Smooth muscle cell of bladder (primary cell): ENCODE measurements around the gene TTC9B. TPM values are rescaled to one million over a fixed set of nuclear protein-coding genes. Genes with fewer than 3 reads are reported as not detected.

Experiments used
- total RNA-seq: library from RNA; depleted of rRNA; stranded (reverse); fragments of >200 nt; gene quantifications from 2 replicates; pipeline ENCODE4 v1.2.3, GENCODE V29; 2014

The TTC9B gene
- not detected in 2 replicates for total RNA-seq

DNA sequence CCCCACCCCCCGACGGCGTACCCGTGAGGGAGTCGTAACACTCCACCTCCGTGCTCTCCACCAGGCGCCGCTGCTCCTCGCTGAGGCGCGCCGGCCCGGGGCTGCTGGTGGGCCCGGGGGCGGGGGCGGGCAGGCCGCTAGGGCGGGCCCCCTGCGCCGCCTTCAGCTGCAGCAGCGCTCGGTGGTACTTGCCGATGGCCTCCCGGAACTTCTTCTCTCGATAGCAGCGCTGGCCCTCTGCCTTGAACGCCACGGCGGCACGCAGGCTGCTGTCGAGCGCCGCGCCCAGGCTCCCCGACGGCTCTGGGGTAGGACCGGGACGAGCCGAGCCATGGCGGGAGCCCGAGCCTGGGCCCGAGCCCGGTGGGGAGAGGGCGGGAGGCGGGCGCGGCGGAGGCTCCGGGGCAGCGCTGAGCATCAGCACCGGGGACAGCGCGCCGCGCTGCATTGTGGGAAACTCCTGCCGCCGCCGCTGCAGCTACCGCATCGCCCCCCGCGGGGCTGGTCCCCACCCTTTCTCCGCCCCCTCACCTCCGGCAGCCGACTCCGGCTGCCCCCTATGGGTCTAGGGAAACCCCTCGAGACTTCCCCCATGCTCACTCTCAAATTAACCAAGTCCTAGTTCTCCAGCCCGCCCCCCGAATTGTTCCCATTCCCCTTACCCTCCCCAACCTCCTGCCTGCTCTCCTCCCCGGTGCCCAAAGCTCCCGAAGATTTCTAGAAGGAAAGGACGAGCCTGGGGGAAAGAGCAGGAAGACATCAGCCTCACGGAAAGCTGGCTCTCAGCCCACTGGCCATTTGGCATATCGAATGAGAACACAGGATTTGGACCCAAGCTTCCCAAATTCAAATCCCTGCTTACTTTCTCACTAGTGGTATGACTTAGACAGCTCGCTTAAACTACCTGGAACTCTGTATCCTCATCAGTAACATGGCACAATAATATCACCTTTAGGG lies at the start of gene TTC9B:
Gene TTC9B, minus strand, starts transcription at position 451 of the 957 bp plus-strand sequence. Its CDS starts 3 bp downstream, at position 448.

DNA sequence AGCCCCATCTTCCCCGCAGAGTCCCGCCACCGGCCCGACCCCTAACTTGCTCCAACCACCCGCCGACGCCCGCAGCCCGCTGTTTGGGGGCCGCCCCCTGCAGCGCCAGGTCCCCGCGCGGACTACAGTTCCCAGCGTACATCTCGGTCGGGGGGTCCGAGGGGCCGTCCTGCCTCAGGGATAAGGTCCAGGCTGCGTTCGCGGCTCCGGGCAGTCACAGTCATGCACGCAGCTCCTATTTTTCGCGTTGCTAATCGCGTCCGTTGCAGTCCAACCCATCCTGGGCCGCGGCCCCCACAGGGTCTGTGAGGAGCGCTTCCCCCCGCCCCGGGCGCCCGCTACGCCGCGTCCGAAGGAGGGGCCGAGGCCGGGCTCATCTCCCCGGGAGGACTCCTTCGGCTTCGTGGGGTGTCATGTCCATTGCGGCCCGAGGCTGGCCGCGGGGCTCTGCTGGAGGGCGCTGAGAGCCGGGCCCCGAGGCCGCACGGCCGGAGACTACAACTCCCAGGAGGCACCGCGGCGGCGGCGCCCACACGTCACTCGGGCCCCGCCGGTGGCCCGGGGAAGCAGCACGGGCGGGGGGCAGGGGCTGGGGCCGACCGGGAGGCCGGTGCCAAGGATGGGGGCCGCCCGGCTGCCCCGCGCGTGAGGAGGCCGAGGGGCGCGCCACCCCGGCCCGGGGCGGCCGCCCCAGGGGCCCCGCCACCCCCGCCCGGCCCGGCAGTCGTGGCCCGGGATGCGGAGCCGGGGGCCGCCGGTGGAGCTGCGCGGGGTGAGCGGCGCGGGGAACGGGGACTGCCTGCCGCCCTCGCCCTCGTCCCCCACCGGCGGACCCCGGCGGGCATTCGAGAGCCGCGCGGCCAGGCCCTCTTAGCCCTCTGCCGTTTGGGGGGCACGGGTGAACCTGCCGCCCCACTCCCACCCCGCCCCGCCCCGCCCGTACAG lies 27.0 kb downstream of the TTC9B start, which contains the start of gene MAP3K10:
Gene MAP3K10, plus strand, starts transcription at position 536 of the 945 bp plus-strand sequence. CDS start 606 bp downstream, outside the sequence.

Other genes starting within 250 kb of the TTC9B start
- 90.0 and 92.2 TPM in 2 replicates for gene PSMC4, start 247.2 kb downstream of the TTC9B start, total RNA-seq
- gene ZNF546, start 221.3 kb downstream of the TTC9B start, total RNA-seq, result 6.0 and 11.2 TPM in 2 replicates
- 13.7 and 15.4 TPM in 2 replicates for gene ZNF780B, start 162.2 kb downstream of the TTC9B start, total RNA-seq
- gene ZNF780A, start 127.4 kb downstream of the TTC9B start, total RNA-seq, result 13.4 and 15.3 TPM in 2 replicates
- 5.0 and 7.6 TPM in 2 replicates for gene MAP3K10, start 27.0 kb downstream of the TTC9B start, total RNA-seq
- gene CCNP, start 8.3 kb upstream of the TTC9B start, total RNA-seq, result 0.14 and 0.28 TPM in 2 replicates
- gene AKT2, start 67.0 kb upstream of the TTC9B start, total RNA-seq, result 63.0 and 79.1 TPM in 2 replicates
- 3.6 and 4.8 TPM in 2 replicates for gene C19orf47, start 130.0 kb upstream of the TTC9B start, total RNA-seq
- 147 and 199 TPM in 2 replicates for gene PLD3, start 130.3 kb upstream of the TTC9B start, total RNA-seq
- gene HIPK4, start 171.8 kb upstream of the TTC9B start, total RNA-seq, result 0.14 and 0.18 TPM in 2 replicates
- 1.3 and 1.6 TPM in 2 replicates for gene PRX, start 195.0 kb upstream of the TTC9B start, total RNA-seq
- 11.1 and 19.3 TPM in 2 replicates for gene SERTAD1, start 207.6 kb upstream of the TTC9B start, total RNA-seq
- 17.5 and 18.9 TPM in 2 replicates for gene SERTAD3, start 226.0 kb upstream of the TTC9B start, total RNA-seq
- 104 and 118 TPM in 2 replicates for gene BLVRB, start 247.4 kb upstream of the TTC9B start, total RNA-seq
- gene SPTBN4, start 248.6 kb upstream of the TTC9B start, total RNA-seq, result 1.6 and 1.8 TPM in 2 replicates